Activated B cell treated with CpG ODN at 0.5 μM for 24 hours (primary cell): ENCODE data around the gene HOXC4. TPM values are rescaled to one million over a fixed set of nuclear protein-coding genes. Genes with fewer than 3 reads are reported as not detected.
A peak's percentile ranks its signal among the peaks of the same experiment; 100 is the strongest.

Experiments
- ATAC-seq: fragments of 200-7000 bp; cut with Tn5 transposase; one replicate; pipeline ENCODE4 v1.10.0; 2021; ENCODE audit warnings: low read depth, mild to moderate bottlenecking, moderate library complexity
- CTCF ChIA-PET: fragments of 350-600 bp; sonication (Branson Sonifier 250); formaldehyde crosslinking; loops from one replicate; lab custom pipeline; 2021; ENCODE audit warnings: antibody characterized with exemption; lab: Charles Lee
- POLR2A ChIA-PET: fragments of 350-600 bp; sonication (Branson Sonifier 250); formaldehyde crosslinking; loops from one replicate; lab custom pipeline; 2021; ENCODE audit warnings: antibody characterized with exemption; lab: Charles Lee
- DNase-seq: peaks from one replicate; pipeline ENCODE4 v3.0.0; 2022
- H3K27ac Mint-ChIP-seq: one replicate; pipeline ENCODE4 v1.8.0; 2020; ENCODE audit warnings: mixed read lengths
- H3K27me3 Mint-ChIP-seq: one replicate; pipeline ENCODE4 v1.8.0; 2021; ENCODE audit warnings: mixed read lengths
- H3K36me3 Mint-ChIP-seq: one replicate; pipeline ENCODE4 v1.8.0; 2021; ENCODE audit warnings: low read depth, mixed read lengths
- H3K4me1 Mint-ChIP-seq: one replicate; pipeline ENCODE4 v1.8.0; 2021; ENCODE audit warnings: mixed read lengths
- H3K4me3 Mint-ChIP-seq: one replicate; pipeline ENCODE4 v1.8.0; 2020; ENCODE audit warnings: mild to moderate bottlenecking, mixed read lengths
- H3K9me3 Mint-ChIP-seq: one replicate; pipeline ENCODE4 v1.8.0; 2020; ENCODE audit warnings: mixed read lengths
- intact Hi-C: fragments of 100-400 bp; cut with micrococcal nuclease; formaldehyde crosslinking; loops from one replicate; pipeline ENCODE4 v1.15.1; 2024
- total RNA-seq: library from RNA; stranded (reverse); gene quantifications from 2 replicates; pipeline ENCODE4 v1.2.3, GENCODE V29; 2022
- TF ChIP-seq, protein P1 (sequence below): fragments of 200-600 bp; IDR thresholded peaks from one replicate; pipeline ENCODE4 v1.8.0; 2022; ENCODE audit warnings: antibody characterized with exemption, mild to moderate bottlenecking

Gene HOXC4
- total RNA-seq, 1 donor from 2014 or later = 4.3 TPM

DNA sequence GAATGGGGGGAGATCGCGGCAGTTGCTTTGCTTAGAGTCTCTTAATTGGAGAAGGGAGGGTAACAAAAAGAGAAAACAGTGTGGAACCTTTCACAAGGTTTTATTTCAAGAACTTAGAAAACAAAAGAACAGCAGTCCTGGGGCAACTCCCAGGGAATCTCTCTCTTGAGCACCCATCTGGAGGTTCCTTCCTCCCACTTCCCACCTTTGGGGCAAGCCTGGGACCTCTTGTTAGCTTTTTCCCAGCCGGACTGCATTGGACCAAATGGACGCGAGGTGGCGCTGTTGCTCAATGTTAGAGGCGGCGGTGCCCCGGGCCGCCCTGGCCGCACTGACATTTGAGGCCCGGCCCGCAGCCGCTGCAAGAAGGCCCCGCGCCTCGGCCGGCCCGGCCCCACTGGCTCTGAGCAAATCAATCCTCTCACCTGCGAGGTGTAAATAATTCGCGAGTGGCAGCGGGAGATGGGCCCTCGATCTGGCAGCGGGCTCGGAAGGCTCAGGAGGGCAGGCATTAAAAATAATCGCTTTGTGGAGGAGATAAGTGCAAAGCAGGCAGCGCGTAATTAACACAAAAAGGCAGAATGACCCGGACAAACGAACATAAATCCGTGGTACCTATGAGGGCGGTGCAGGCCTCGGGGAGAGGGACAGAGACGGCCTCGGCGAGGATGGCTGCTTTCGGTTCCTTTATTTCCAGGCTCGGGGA lies 47.6 kb upstream of the HOXC4 start:
- H3K4me1 Mint-ChIP-seq = peaks cover 23% of the 10 kb centered on the region
- TF ChIP-seq, protein P1, sequence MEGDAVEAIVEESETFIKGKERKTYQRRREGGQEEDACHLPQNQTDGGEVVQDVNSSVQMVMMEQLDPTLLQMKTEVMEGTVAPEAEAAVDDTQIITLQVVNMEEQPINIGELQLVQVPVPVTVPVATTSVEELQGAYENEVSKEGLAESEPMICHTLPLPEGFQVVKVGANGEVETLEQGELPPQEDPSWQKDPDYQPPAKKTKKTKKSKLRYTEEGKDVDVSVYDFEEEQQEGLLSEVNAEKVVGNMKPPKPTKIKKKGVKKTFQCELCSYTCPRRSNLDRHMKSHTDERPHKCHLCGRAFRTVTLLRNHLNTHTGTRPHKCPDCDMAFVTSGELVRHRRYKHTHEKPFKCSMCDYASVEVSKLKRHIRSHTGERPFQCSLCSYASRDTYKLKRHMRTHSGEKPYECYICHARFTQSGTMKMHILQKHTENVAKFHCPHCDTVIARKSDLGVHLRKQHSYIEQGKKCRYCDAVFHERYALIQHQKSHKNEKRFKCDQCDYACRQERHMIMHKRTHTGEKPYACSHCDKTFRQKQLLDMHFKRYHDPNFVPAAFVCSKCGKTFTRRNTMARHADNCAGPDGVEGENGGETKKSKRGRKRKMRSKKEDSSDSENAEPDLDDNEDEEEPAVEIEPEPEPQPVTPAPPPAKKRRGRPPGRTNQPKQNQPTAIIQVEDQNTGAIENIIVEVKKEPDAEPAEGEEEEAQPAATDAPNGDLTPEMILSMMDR = peak; percentile 67
- H3K27ac Mint-ChIP-seq = no peak overlapping the region
- ChIA-PET POLR2A (interaction anchor here (0.6 to 1.7 kb wide), 3 partner anchors 183 to 201 kb away, joined by 3 to 7 read pairs (median 5); partner anchors contain the start of gene SMUG1), CTCF (interaction anchor here (0.6 to 7.4 kb wide), 17 partner anchors 10 to 212 kb away, joined by 3 to 78 read pairs (median 6); partner anchors contain the start of genes HOXC10, HOXC4, HOXC5 and SMUG1)
- H3K9me3 Mint-ChIP-seq = no peaks in the 10 kb centered on the region
- DNase-seq = peak; percentile 83
- H3K36me3 Mint-ChIP-seq = no peaks in the 10 kb centered on the region
- peak overlapping the region; percentile 78 for H3K4me3 Mint-ChIP-seq
- intact Hi-C loops = loop anchor here (1.0 to 10.0 kb wide), 9 partner anchors 11 to 389 kb away; partner anchors contain the start of genes CISTR and HOXC5
- ATAC-seq = peak; percentile 89
- peaks cover 77% of the 10 kb centered on the region for H3K27me3 Mint-ChIP-seq

DNA sequence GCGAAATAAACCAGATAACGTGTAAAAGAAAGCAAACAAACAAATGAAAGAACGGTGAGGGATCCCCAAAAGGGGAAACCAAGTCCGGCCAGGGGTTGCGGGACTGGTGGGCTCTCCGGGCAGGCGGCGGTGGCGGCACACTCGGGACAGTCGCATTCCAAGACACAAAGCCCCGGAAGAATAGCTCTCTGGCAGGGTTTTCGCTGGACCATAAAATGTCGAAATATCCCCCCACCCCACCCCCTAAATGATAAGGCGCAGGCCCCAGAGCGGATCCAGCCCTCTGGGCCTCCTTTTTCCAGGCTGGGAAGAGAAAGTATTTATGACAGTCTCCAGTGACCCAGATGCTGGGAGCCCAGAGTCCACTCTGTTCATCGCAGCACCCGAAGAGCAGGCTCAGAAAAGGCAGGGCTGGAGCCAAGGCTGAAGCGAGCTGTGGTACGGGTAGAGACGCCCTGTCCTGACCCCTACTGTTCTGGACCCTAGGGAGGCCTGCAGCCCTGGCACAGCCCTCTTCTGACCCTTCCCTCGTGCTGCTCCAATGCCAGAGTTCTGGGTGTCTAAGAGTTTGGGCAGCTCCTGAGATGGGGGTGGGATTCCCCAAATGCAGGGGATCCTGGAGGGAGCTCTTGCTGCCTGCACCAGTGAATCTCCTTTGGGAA lies 46.9 kb upstream of the HOXC4 start:
- POLR2A ChIA-PET = interaction anchor here (1.0 to 1.7 kb wide), 2 partner anchors 182 to 201 kb away, joined by 3 to 7 read pairs; partner anchors contain the start of gene SMUG1
- TF ChIP-seq, protein P1 = no peak
- CTCF ChIA-PET = interaction anchor here (0.9 to 7.4 kb wide), 13 partner anchors 11 to 212 kb away, joined by 3 to 78 read pairs (median 7); partner anchors contain the start of genes HOXC10, HOXC4, HOXC5 and HOXC6
- Mint-ChIP-seq H3K27ac (no peak overlapping the region), H3K4me3 (peak overlapping the region; percentile 78), H3K9me3 (no peaks in the 10 kb centered on the region), H3K27me3 (peaks cover 77% of the 10 kb centered on the region), H3K36me3 (no peaks in the 10 kb centered on the region), H3K4me1 (peaks cover 29% of the 10 kb centered on the region)
- ATAC-seq = no peak
- DNase-seq = no peak
- intact Hi-C loops = loop anchor here (1.0 to 10.0 kb wide), 9 partner anchors 11 to 388 kb away; partner anchors contain the start of genes CISTR and HOXC5

DNA sequence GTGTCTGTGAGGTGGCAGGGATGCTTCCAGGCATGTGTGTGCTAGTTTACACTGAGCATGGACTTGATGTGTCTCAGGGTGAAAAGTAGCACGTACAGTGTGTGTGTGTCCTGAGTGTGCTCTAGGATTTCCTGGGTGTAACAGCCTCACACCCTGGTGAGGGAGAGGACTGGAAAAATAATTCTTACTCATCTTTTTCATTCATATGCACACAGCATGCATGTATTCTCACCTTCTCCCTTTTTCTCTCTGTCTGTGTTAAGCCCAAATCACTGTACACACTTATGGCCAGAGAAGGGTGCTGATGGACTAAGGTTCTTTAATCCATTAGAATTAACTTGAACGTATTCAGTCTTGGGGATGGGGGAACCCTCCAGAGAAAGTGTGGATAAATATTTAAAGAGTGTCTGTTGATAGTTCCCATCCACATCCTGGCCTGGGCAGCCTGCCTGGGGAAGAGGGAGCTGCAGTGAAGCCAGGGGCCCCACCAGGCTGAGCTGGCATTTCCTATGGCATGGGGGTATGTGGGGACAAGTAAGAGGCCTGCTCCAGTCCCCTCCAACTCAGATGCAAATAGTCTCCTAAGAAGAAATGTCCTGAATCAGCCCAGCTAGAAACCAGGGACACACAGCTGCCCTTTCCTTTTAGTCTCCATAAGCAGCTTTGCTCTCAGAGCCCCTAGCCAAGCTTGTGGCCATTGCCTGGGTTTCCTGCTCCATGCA lies 45.9 kb upstream of the HOXC4 start:
- H3K27ac Mint-ChIP-seq = no peak overlapping the region
- no peaks in the 10 kb centered on the region for H3K36me3 Mint-ChIP-seq
- TF ChIP-seq, protein P1 = no peak
- intact Hi-C loops = loop anchor here (2.0 to 10.0 kb wide), 5 partner anchors 25 to 387 kb away; partner anchors contain the start of genes CISTR and HOXC5
- peaks cover 29% of the 10 kb centered on the region for H3K4me1 Mint-ChIP-seq
- no peak overlapping the region for H3K4me3 Mint-ChIP-seq
- CTCF ChIA-PET = interaction anchor here (0.9 to 7.4 kb wide), 5 partner anchors 21 to 199 kb away, joined by 3 to 78 read pairs (median 8); partner anchors contain the start of genes HOXC5, HOXC6 and SMUG1
- no peaks in the 10 kb centered on the region for H3K9me3 Mint-ChIP-seq
- DNase-seq (no peak), ATAC-seq (no peak)
- POLR2A ChIA-PET = no interaction called here
- peaks cover 73% of the 10 kb centered on the region for H3K27me3 Mint-ChIP-seq

DNA sequence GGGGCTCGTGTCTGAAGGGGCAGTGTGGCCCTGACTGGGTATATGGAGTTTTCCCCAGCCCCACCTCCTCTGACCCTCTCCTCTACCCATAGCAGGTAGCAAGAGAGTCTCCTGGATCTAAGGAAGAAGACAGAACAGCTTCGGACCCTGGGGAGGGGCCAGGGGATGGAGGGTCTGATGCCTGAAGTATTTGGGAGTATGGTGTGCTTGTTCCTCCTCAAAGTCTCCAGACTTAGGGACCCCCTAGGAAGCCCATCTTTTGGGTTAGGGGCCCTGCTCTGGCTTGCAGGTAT lies 45.4 kb upstream of the HOXC4 start:
- Mint-ChIP-seq H3K27me3 (peaks cover 73% of the 10 kb centered on the region), H3K36me3 (no peaks in the 10 kb centered on the region), H3K27ac (no peak overlapping the region), H3K9me3 (no peaks in the 10 kb centered on the region), H3K4me1 (peaks cover 29% of the 10 kb centered on the region), H3K4me3 (no peak overlapping the region)
- intact Hi-C loops = loop anchor here (5.0 to 10.0 kb wide), 4 partner anchors 39 to 387 kb away; partner anchors contain the start of gene CISTR
- ChIA-PET POLR2A (no interaction called here), CTCF (interaction anchor here (1.0 to 7.4 kb wide), 4 partner anchors 24 to 199 kb away, joined by 5 to 78 read pairs (median 37); partner anchors contain the start of genes HOXC5 and SMUG1)
- TF ChIP-seq, protein P1 = no peak
- DNase-seq = no peak
- no peak for ATAC-seq
